HepG2 (cell line): ENCODE results near the gene NINL. TPM values are rescaled to one million over a fixed set of nuclear protein-coding genes. Genes with fewer than 3 reads are reported as not detected.

ENCODE experiments used
- ATAC-seq: fragments of 200-7000 bp; cut with Tn5 transposase; 3 replicates; pipeline ENCODE4 v1.9.1; 2020; ENCODE audit warnings: mild to moderate bottlenecking, moderate library complexity
- BruUV-seq: library from RNA; stranded (reverse); fragments of 400-500 nt; replicated peaks from 2 replicates; lab custom pipeline; 2021; lab: Mats Ljungman, UMichigan
- CTCF ChIA-PET: fragments of 300-600 bp; formaldehyde crosslinking; extraction: SDS; loops from one replicate; lab custom pipeline; 2021; ENCODE audit warnings: low total read pairs, inconsistent platforms, low intra/inter-chr PET ratio; lab: Yijun Ruan, JAX
- POLR2A ChIA-PET: fragments of 350-600 bp; sonication (Branson Sonifier 250); formaldehyde crosslinking; loops from one replicate; lab custom pipeline; 2020; ENCODE audit warnings: antibody characterized with exemption, inconsistent platforms; lab: Yijun Ruan, JAX
- DNase-seq: peaks from one replicate; pipeline ENCODE4 v3.0.0-alpha.2; 2015; ENCODE audit warnings: low spot score
- FAIRE-seq: peaks from 3 replicates; lab custom pipeline; 2011; peaks lifted over from hg19 to GRCh38; lab: Jason Lieb, UNC
- H2AFZ ChIP-seq: one replicate; pipeline ENCODE4 v1.6.1; 2011; ENCODE audit warnings: low read length, inconsistent platforms
- H3K27ac ChIP-seq: fragments of 300-600 bp; 3 replicates; pipeline ENCODE4 v1.8.0; 2011; ENCODE audit warnings: mixed run types, mild to moderate bottlenecking, mixed read lengths, low read length, inconsistent platforms; ENCODE audit not compliant: insufficient read depth; ENCODE audit errors: extremely low read length
- H3K27me3 ChIP-seq, 2 experiments: fragments of 200-600 bp in 1 of 2; 2 replicates in 1 of 2; 3 replicates in 1 of 2; pipeline versions ENCODE4 v1.6.0 to v1.8.0; 2011; ENCODE audit warnings: low read length in 2 of 2, mild to moderate bottlenecking in 2 of 2, moderate library complexity in 2 of 2, inconsistent platforms in 1 of 2; ENCODE audit not compliant: insufficient read depth in 2 of 2, control insufficient read depth in 1 of 2
- H3K36me3 ChIP-seq, 2 experiments: fragments of 200-600 bp in 1 of 2; replicated peaks in 1 of 2; 2 replicates in 1 of 2; 3 replicates in 1 of 2; pipeline versions ENCODE4 v1.5.1 to v1.8.0; 2011; ENCODE audit warnings: low read length in 2 of 2, inconsistent platforms in 1 of 2; ENCODE audit not compliant: insufficient read depth in 2 of 2, control insufficient read depth in 1 of 2
- H3K4me1 ChIP-seq: 2 replicates; pipeline ENCODE4 v1.5.1; 2012; ENCODE audit warnings: low read length, inconsistent platforms; ENCODE audit not compliant: insufficient read depth
- H3K4me2 ChIP-seq: 2 replicates; pipeline ENCODE4 v1.6.0; 2011; ENCODE audit warnings: low read depth, low read length, inconsistent platforms
- H3K4me3 ChIP-seq, 3 experiments: fragments of 200-600 bp in 1 of 3; sonication (generic), shearing (Covaris generic) in 1 of 3; replicated peaks in 1 of 3; 2 replicates each; pipeline ENCODE4 v1.5.1; 2011 to 2016; ENCODE audit warnings: low read length in 3 of 3, inconsistent platforms in 2 of 3, low read depth in 2 of 3, mild to moderate bottlenecking in 2 of 3, control low read depth in 1 of 3, mixed read lengths in 1 of 3; ENCODE audit not compliant: insufficient read depth in 1 of 3
- H3K79me2 ChIP-seq: one replicate; pipeline ENCODE4 v1.6.1; 2011; ENCODE audit warnings: low read length, inconsistent platforms; ENCODE audit not compliant: insufficient read depth
- H3K9ac ChIP-seq: 2 replicates; pipeline ENCODE4 v1.6.0; 2011; ENCODE audit warnings: mild to moderate bottlenecking, low read depth, low read length, inconsistent platforms; ENCODE audit not compliant: insufficient read depth
- H3K9me3 ChIP-seq: 2 replicates; pipeline ENCODE4 v1.5.1; 2012; ENCODE audit warnings: mild to moderate bottlenecking, low read length
- H4K20me1 ChIP-seq: 2 replicates; pipeline ENCODE4 v1.6.0; 2011; ENCODE audit warnings: inconsistent platforms, mild to moderate bottlenecking, low read length, moderate library complexity; ENCODE audit not compliant: insufficient read depth
- ATF7 ChIP-seq, 2 experiments: fragments of 450-650 bp in 1 of 2; sonication (generic) in 1 of 2; formaldehyde crosslinking in 1 of 2; IDR thresholded peaks; 2 replicates each; pipeline versions ENCODE4 v1.4.0 to v1.6.1; 2016 to 2020; ENCODE audit warnings: antibody characterized with exemption in 1 of 2, mild to moderate bottlenecking in 1 of 2, missing genetic modification reagents in 1 of 2
- ATF7-NPFF ChIP-seq: sonication (generic); formaldehyde crosslinking; IDR thresholded peaks from 2 replicates; pipeline ENCODE4 v1.8.1; 2023; ENCODE audit warnings: mild to moderate bottlenecking, low read depth, missing genetic modification reagents, moderate library complexity
- EED ChIP-seq: sonication (generic); formaldehyde crosslinking; IDR thresholded peaks from 2 replicates; pipeline ENCODE4 v1.5.0; 2020; ENCODE audit warnings: mild to moderate bottlenecking, missing genetic modification reagents
- FOXO1 ChIP-seq: sonication (generic); formaldehyde crosslinking; IDR thresholded peaks from 2 replicates; pipeline ENCODE4 v1.4.0; 2020; ENCODE audit warnings: missing genetic modification reagents
- HNF4G ChIP-seq, 2 experiments: sonication (generic) in 1 of 2; formaldehyde crosslinking in 1 of 2; IDR thresholded peaks; 2 replicates each; pipeline versions ENCODE4 v1.4.0 to v1.6.1; 2011 to 2020; ENCODE audit warnings: borderline replicate concordance in 2 of 2, low read depth in 2 of 2, mild to moderate bottlenecking in 2 of 2, low read length in 1 of 2, missing genetic modification reagents in 1 of 2, moderate library complexity in 1 of 2
- KIAA2018 ChIP-seq: sonication (generic); formaldehyde crosslinking; IDR thresholded peaks from 2 replicates; pipeline ENCODE4 v1.5.0; 2020; ENCODE audit warnings: mild to moderate bottlenecking, missing genetic modification reagents, borderline replicate concordance
- ZBTB2 ChIP-seq: sonication (generic); formaldehyde crosslinking; IDR thresholded peaks from 2 replicates; pipeline ENCODE4 v1.8.0; 2022; ENCODE audit warnings: low read depth, missing genetic modification reagents
- ZNF235 ChIP-seq: sonication (generic); formaldehyde crosslinking; IDR thresholded peaks from 2 replicates; pipeline ENCODE4 v1.8.1; 2023; ENCODE audit warnings: mild to moderate bottlenecking, missing genetic modification reagents, borderline replicate concordance
- ZNF431 ChIP-seq: sonication (generic); formaldehyde crosslinking; IDR thresholded peaks from 2 replicates; pipeline ENCODE4 v1.9.0; 2022; ENCODE audit warnings: missing genetic modification reagents, low read depth, mild to moderate bottlenecking, borderline replicate concordance
- ZNF691 ChIP-seq: sonication (generic); formaldehyde crosslinking; IDR thresholded peaks from 2 replicates; pipeline ENCODE4 v1.4.0; 2020; ENCODE audit warnings: missing genetic modification reagents, low read depth, mild to moderate bottlenecking, borderline replicate concordance
- whole genome bisulfite sequencing: methylation state at CpG from one replicate; pipeline ENCODE4 v1.1.6; 2017; ENCODE audit warnings: low lambda C conversion rate; 5-methylcytosine and 5-hydroxymethylcytosine counted together
- in situ Hi-C: cut with HindIII; loops from 2 replicates; pipeline ENCODE4 v1.10.0; 2017; ENCODE audit warnings: low pct_unique_long_range_greater_than_20kb; ENCODE audit not compliant: extremely low pct_ligation_motif_present
- intact Hi-C: fragments of 100-400 bp; cut with micrococcal nuclease; formaldehyde crosslinking; loops from one replicate; pipeline ENCODE4 v1.10.0; 2022; ENCODE audit not compliant: unreplicated experiment
- polyA plus RNA-seq, 8 experiments: library from polyadenylated mRNA; depleted of rRNA in 3 of 8; stranded (reverse) in 7 of 8; unstranded in 1 of 8; fragments of >200 nt; fragmentation: Illumina TruSeq in 4 of 8; extraction: Trizol in 4 of 8; gene quantifications; 2 replicates each; pipeline versions ENCODE4 v1.2.1 to v1.2.3, GENCODE V29; 2011 to 2016; ENCODE audit warnings: low read depth in 4 of 8, missing spikeins in 1 of 8, mixed read lengths in 1 of 8; ENCODE audit not compliant: insufficient read depth in 1 of 8
- total RNA-seq, 5 experiments: library from RNA; depleted of rRNA; stranded (reverse); fragments of >200 nt; fragmentation: Illumina TruSeq; extraction: Trizol; gene quantifications; 2 replicates each; pipeline ENCODE4 v1.2.3, GENCODE V29; 2016; ENCODE audit warnings: low read depth in 1 of 5

Gene NINL
- total and polyA plus RNA-seq, 2 of the 13 experiments (the other 11 are each of a cell fraction or from before 2014, with no cell fraction given) = 32.3 to 34.3 TPM

- ATAC-seq = no peak
- H3K4me2 ChIP-seq = no peak overlapping the region
- in situ Hi-C loops = no loop called here
- H3K27me3 ChIP-seq = no peaks in the 10 kb centered on the region
- H3K9ac ChIP-seq = no peak overlapping the region
- no peaks in the 10 kb centered on the region for H4K20me1 ChIP-seq
- H3K79me2 ChIP-seq = no peaks in the 10 kb centered on the region
- H3K4me1 ChIP-seq = peaks cover 29% of the 10 kb centered on the region
- CTCF ChIA-PET = no interaction called here
- WGBS = 97% methylated on average over 10 of the region's 10 CpGs
- TF ChIP-seq KIAA2018 (CRISPR knock-in tag) (no peak), ZNF235 (CRISPR knock-in tag) (no peak), ATF7 (IDR thresholded peaks at IDR 0.05) (no peak), ATF7 (CRISPR knock-in tag; IDR thresholded peaks at IDR 0.05) (no peak), ZNF431 (CRISPR knock-in tag) (no peak), ZNF691 (no peak), ZBTB2 (no peak), EED (CRISPR knock-in tag) (no peak), FOXO1 (no peak), HNF4G (IDR thresholded peaks at IDR 0.05; ENCODE audit: borderline replicate concordance, low read depth, low read length) (no peak), HNF4G (CRISPR knock-in tag; IDR thresholded peaks at IDR 0.05; ENCODE audit: borderline replicate concordance, low read depth) (no peak), ATF7-NPFF (CRISPR knock-in tag) (no peak)
- TF ChIP-seq, all 625 proteins: peak for 0
- POLR2A ChIA-PET = interaction anchor here (4.2 kb wide), 1 partner anchor 28 kb away, joined by 33 read pairs; no protein-coding TSS in a partner anchor
- BruUV-seq = no TSS peak
- Histone ChIP-seq H3K4me3 (no peak overlapping the region), H3K36me3 (peaks cover 52 to 87% of the 10 kb centered on the region in 2 experiments), H3K9me3 (peaks cover 25% of the 10 kb centered on the region), H2AFZ (no peak overlapping the region), H3K27ac (no peak overlapping the region)
- FAIRE-seq = no peak
- DNase-seq = no peak
- intact Hi-C loops = no loop called here
These were observed 74.1 kb downstream of the NINL start for GRCh38 chr20:25511183-25511582.
